ENCODE data around the gene TCF4. TPM values are rescaled to one million over a fixed set of nuclear protein-coding genes. Genes with fewer than 3 reads are reported as not detected.

TCF4 gene
- total RNA-seq, 1 donor: 27.5 TPM

DNA sequence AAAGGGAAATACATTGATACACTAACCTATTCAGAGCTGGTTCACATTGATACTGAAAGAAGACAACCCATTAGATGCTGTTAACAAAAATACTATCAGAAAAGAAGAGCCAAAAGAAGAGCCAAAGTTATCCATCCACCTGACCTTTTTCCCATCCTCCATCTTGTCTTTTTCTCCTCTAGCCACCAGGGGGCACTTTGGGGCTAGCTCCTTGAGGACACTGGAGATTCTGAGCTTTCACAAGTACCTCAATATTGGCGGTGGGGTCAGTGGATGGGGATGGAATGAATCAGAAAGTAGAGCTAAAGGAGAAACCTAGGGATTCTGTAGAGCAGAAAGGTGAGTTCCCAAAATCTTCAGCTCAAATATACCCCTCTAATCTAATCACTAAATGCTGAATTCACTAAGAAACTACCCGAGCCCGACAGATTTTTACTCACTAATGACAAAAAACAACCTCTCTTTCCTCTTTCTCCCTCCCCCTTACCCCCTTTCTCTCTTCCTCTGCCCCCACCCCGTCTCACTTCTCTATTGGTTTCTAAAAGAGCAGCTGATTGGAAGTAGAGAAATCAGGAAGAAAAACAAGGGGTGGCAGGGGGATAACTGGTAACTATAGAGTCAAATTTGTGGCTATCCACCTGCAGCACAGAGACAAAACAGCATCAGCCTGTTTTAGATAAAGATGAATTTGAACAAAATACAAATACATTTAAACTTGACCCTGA, 203.3 kb downstream of the TCF4 start:
- no peaks in the 10 kb centered on the region for H3K9me3 ChIP-seq (ENCODE audit: low read depth, low read length)
- H3K4me1 ChIP-seq (ENCODE audit: insufficient read depth, low read length): no peaks in the 10 kb centered on the region
- H3K4me3 ChIP-seq (ENCODE audit: low read length): no peak overlapping the region
- no peaks in the 10 kb centered on the region for H3K27me3 ChIP-seq (ENCODE audit: insufficient read depth, low read length)

- Histone ChIP-seq H3K27me3 (ENCODE audit: insufficient read depth, low read length) (no peaks in the 10 kb centered on the region), H3K9me3 (ENCODE audit: low read depth, low read length) (no peaks in the 10 kb centered on the region), H3K4me3 (ENCODE audit: low read length) (no peak overlapping the region), H3K4me1 (ENCODE audit: insufficient read depth, low read length) (no peaks in the 10 kb centered on the region)
These were observed 203.9 kb downstream of the TCF4 start for GRCh38 chr18:55384115-55384514.

DNA sequence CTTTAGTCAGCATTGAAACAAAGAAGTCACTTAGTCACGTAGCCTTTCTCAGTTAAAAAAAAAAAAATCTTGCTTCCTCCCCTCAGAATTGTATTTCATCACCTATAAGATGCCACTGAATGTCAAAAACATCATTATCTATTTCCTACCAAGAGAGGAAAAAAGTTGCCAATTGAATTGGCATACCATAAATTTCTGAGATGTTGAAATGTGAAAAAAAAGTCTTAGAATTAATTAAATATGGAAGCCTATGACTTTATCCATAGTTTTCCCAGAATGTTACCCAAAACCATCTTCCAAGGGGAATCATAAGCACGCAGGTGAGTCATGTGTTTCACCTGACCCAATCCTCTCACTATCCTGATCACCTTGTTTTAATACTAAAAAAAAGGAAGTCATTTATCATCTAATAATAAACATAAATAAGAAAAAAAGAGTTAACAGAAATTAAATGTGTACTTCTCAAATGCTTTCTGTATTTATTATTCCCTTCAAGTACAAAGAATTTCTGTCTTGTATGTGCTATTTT, 205.7 kb downstream of the TCF4 start:
- Histone ChIP-seq H3K4me3 (ENCODE audit: low read length) (no peak overlapping the region), H3K27me3 (ENCODE audit: insufficient read depth, low read length) (no peaks in the 10 kb centered on the region), H3K4me1 (ENCODE audit: insufficient read depth, low read length) (no peaks in the 10 kb centered on the region), H3K9me3 (ENCODE audit: low read depth, low read length) (no peaks in the 10 kb centered on the region)

GRCh38 chr18:55381277-55381676, 206.7 kb downstream of the TCF4 start:
- H3K9me3 ChIP-seq (ENCODE audit: low read depth, low read length): no peaks in the 10 kb centered on the region
- H3K27me3 ChIP-seq (ENCODE audit: insufficient read depth, low read length): no peaks in the 10 kb centered on the region
- H3K4me3 ChIP-seq (ENCODE audit: low read length): no peak overlapping the region
- peaks cover 5% of the 10 kb centered on the region for H3K4me1 ChIP-seq (ENCODE audit: insufficient read depth, low read length)

- Histone ChIP-seq H3K4me1 (ENCODE audit: insufficient read depth, low read length) (peaks cover 5% of the 10 kb centered on the region), H3K9me3 (ENCODE audit: low read depth, low read length) (no peaks in the 10 kb centered on the region), H3K27me3 (ENCODE audit: insufficient read depth, low read length) (no peaks in the 10 kb centered on the region), H3K4me3 (ENCODE audit: low read length) (no peak overlapping the region)
These were observed 207.4 kb downstream of the TCF4 start for GRCh38 chr18:55380589-55380988.

DNA sequence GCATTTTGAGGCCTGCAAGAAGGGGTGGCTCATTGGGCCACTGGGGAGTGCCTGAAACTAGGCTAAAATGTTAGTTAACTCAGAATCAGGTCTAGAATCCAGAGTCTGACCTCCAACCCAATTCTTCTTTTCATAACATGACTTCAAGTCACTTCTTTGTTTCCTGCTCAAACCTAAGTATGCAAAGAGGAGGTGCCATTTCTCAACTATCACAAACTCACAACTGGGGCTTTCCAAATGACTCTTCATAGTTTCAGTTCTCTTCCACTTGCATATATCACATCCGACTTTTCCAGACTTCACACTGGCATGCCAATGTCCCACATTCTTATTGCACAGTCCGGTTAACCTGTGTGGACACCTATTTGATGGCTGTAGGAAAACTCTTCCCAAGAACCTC, 211.6 kb downstream of the TCF4 start:
- Histone ChIP-seq H3K4me3 (ENCODE audit: low read length) (no peak overlapping the region), H3K9me3 (ENCODE audit: low read depth, low read length) (no peaks in the 10 kb centered on the region), H3K4me1 (ENCODE audit: insufficient read depth, low read length) (peaks cover 5% of the 10 kb centered on the region), H3K27me3 (ENCODE audit: insufficient read depth, low read length) (no peaks in the 10 kb centered on the region)

- Histone ChIP-seq H3K9me3 (ENCODE audit: low read depth, low read length) (no peaks in the 10 kb centered on the region), H3K4me3 (ENCODE audit: low read length) (no peak overlapping the region), H3K27me3 (ENCODE audit: insufficient read depth, low read length) (no peaks in the 10 kb centered on the region), H3K4me1 (ENCODE audit: insufficient read depth, low read length) (peaks cover 5% of the 10 kb centered on the region)
These were observed 212.1 kb downstream of the TCF4 start for GRCh38 chr18:55375930-55376329.

- no peaks in the 10 kb centered on the region for H3K27me3 ChIP-seq (ENCODE audit: insufficient read depth, low read length)
- no peak overlapping the region for H3K4me3 ChIP-seq (ENCODE audit: low read length)
- peaks cover 5% of the 10 kb centered on the region for H3K4me1 ChIP-seq (ENCODE audit: insufficient read depth, low read length)
- no peaks in the 10 kb centered on the region for H3K9me3 ChIP-seq (ENCODE audit: low read depth, low read length)
These were observed 213.3 kb downstream of the TCF4 start for GRCh38 chr18:55374741-55375140.

DNA sequence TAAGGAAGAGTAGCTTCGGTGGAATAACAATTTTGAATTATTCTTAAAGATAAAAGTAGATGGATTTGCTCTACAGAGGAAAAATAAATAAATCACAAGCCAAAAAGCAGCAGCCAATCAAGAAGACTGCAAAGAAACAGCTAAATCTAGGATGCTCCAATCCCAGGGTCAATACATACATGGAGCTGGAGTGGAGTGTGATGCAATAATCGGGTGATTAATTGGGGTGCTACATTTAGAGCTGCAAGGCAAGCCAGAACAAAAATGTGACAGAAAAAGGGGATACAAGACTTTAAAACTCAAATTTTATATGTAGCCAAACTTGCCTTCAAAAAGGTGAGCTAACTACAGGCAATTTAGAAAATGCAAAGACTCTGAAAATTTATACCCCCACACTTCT, 215.8 kb downstream of the TCF4 start:
- Histone ChIP-seq H3K9me3 (ENCODE audit: low read depth, low read length) (no peaks in the 10 kb centered on the region), H3K27me3 (ENCODE audit: insufficient read depth, low read length) (no peaks in the 10 kb centered on the region), H3K4me3 (ENCODE audit: low read length) (no peak overlapping the region), H3K4me1 (ENCODE audit: insufficient read depth, low read length) (peaks cover 5% of the 10 kb centered on the region)

DNA sequence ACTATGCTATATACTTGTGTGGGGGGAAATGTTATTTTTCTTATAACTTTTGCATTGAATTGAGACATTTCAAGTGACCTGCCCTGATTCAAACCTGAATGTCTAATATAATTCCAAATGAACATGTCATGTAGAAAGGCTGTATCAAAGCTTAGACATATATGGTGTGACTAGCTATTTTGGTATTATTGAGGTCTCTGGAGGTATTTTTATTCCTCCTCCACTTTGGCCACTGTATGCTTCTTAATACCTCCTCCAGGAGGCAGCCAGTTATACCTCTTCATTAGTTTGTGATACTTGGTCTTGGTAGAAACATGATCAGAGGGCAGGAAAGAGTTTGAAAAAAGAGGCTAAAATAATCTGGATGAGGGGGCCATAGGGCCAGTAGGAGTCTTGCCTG, 217.1 kb downstream of the TCF4 start:
- H3K4me1 ChIP-seq (ENCODE audit: insufficient read depth, low read length): no peaks in the 10 kb centered on the region
- no peak overlapping the region for H3K4me3 ChIP-seq (ENCODE audit: low read length)
- no peaks in the 10 kb centered on the region for H3K27me3 ChIP-seq (ENCODE audit: insufficient read depth, low read length)
- H3K9me3 ChIP-seq (ENCODE audit: low read depth, low read length): no peaks in the 10 kb centered on the region

DNA sequence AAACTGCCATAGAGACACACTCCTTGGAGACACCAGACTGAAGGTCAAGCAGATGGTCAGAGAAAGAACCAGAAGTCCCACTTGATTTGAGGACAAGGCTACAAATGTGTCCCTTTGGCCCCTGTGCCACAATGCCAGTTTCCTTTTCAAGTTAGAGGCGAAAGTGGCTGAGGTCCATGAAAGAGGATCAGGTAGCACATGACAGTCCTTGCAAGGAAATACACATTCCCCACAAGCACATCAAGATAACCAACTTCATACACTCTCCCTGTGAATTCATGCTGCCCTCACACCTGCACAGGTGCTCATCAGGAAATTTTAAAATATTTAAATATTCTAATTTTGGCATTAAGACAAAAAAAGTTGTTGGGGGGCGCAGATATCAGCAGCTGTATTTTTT, 218.6 kb downstream of the TCF4 start:
- Histone ChIP-seq H3K4me1 (ENCODE audit: insufficient read depth, low read length) (no peaks in the 10 kb centered on the region), H3K9me3 (ENCODE audit: low read depth, low read length) (no peaks in the 10 kb centered on the region), H3K4me3 (ENCODE audit: low read length) (no peak overlapping the region), H3K27me3 (ENCODE audit: insufficient read depth, low read length) (no peaks in the 10 kb centered on the region)

- Histone ChIP-seq H3K4me3 (ENCODE audit: low read length) (no peak overlapping the region), H3K4me1 (ENCODE audit: insufficient read depth, low read length) (no peaks in the 10 kb centered on the region), H3K9me3 (ENCODE audit: low read depth, low read length) (no peaks in the 10 kb centered on the region), H3K27me3 (ENCODE audit: insufficient read depth, low read length) (no peaks in the 10 kb centered on the region)
These were observed 222.7 kb downstream of the TCF4 start for GRCh38 chr18:55365342-55365741.

DNA sequence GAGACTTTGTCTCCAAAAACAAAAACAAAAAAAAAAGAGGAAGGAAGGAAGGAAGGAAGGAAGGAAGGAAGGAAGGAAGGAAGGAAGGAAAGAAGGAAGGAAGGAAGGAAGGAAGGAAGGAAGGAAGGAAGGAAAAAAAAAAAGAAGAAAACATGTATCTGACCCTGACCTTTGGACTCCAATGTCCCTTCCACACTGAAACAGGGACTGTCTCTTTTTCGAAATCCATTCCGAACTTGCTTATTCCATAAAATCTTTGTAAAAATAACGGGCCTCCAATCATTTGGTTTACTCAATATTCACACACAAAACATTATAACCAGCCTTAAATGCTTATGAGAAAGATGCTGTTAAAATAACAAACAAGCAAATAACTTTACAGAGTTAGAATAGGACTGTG, 225.7 kb downstream of the TCF4 start:
- Histone ChIP-seq H3K4me1 (ENCODE audit: insufficient read depth, low read length) (no peaks in the 10 kb centered on the region), H3K4me3 (ENCODE audit: low read length) (no peak overlapping the region), H3K9me3 (ENCODE audit: low read depth, low read length) (no peaks in the 10 kb centered on the region), H3K27me3 (ENCODE audit: insufficient read depth, low read length) (no peaks in the 10 kb centered on the region)

DNA sequence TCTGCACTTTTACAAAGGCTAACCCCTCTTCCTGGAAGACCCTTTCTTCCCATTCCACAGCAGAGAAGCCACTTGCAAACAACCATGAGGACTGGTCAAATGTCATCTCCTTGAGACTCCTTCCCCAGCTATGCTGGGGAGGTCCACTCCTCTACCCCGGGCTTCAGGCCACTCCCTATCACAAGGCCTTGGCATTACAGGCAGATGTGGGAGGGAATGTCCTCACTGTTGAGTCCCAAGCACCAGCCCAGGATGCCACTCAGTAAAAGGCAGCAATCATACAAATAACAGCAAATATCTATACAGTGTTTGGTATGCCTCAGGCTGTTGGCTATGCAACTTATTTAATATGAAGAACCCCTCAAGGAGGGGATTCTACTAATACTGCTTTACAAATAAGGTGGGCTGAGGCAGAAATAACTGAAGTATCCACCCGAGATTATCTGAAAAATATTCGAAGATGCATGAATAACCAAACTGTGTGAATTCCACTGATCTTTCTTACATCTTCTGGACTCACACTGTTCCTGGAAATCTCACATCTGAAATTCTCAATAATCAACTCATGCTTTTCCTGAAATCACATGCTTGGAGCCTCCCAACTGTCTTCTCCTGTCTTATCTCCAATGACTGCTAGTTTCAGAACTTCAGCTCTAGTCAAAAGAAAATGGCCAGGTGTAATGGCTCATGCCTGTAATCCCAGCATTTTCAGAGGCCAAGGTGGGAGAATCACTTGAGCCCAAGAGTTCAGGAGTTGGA, 226.3 kb downstream of the TCF4 start:
- no peaks in the 10 kb centered on the region for H3K9me3 ChIP-seq (ENCODE audit: low read depth, low read length)
- H3K27me3 ChIP-seq (ENCODE audit: insufficient read depth, low read length): no peaks in the 10 kb centered on the region
- no peak overlapping the region for H3K4me3 ChIP-seq (ENCODE audit: low read length)
- no peaks in the 10 kb centered on the region for H3K4me1 ChIP-seq (ENCODE audit: insufficient read depth, low read length)

DNA sequence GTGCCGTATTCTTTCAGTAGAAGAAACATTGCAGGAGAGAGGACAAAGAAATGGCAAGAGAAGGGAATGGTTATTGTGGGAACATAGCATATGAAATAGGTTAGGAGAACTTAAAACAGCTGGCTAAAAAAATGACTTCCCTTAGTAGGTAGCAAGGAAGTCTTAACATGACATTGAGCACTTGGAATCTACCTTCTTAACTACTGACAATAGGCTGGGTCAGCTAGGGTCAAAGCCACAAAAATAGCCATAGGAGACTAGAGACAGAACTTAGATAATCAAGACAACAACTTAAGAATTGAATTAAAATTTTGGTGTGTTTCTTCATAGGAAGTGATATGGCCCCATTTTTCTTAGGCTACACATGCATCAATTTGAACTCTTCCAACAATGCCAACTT, 227.9 kb downstream of the TCF4 start:
- H3K9me3 ChIP-seq (ENCODE audit: low read depth, low read length): no peaks in the 10 kb centered on the region
- H3K4me3 ChIP-seq (ENCODE audit: low read length): no peak overlapping the region
- H3K27me3 ChIP-seq (ENCODE audit: insufficient read depth, low read length): no peaks in the 10 kb centered on the region
- no peaks in the 10 kb centered on the region for H3K4me1 ChIP-seq (ENCODE audit: insufficient read depth, low read length)

DNA sequence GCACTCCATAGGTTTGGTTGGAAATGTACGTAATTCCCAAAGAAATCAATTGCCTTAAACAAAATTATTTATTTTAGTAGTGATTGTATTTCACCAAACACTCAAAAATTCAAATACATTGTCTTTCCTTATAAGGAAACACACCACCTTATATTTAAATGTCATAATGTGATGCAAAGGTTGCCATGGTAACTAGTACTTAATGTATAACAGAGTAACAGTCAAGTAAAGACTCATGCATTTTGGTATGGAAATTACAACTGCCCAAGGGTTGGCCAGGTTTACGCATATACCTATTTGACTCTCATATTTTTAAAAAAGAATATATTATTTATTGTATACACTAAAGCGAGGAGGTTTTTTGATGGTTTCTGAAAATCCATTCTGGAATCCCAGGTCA, 231.2 kb downstream of the TCF4 start:
- H3K27me3 ChIP-seq (ENCODE audit: insufficient read depth, low read length): no peaks in the 10 kb centered on the region
- no peak overlapping the region for H3K4me3 ChIP-seq (ENCODE audit: low read length)
- peaks cover 3% of the 10 kb centered on the region for H3K4me1 ChIP-seq (ENCODE audit: insufficient read depth, low read length)
- H3K9me3 ChIP-seq (ENCODE audit: low read depth, low read length): no peaks in the 10 kb centered on the region

Data from mononuclear cell (primary cell).